ENCODE data around the gene RNH1. TPM values are rescaled to one million over a fixed set of nuclear protein-coding genes. Genes with fewer than 3 reads are reported as not detected.

The RNH1 gene
- total RNA-seq, 1 experiment from 2014 or later: 60.0 TPM

DNA sequence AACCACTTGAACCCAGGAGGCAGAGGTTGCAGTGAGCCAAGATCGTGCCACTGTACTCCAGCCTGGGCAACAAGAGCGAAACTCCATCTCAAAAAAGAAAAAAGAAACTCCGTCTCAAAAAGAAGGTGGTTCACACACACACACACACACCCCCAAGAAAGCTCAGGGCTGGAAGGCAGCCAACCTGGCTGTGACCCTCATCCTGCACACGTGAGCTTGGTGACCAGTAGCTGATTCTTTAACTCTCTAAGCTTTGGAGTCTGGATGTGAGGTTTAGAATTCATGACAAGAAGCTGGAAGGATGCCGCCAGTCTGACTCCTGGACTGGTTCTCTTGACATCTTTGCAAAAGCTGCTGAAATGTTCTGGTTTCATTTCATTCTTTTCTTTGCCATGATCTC is 1.9 kb upstream of the RNH1 start:
- Histone ChIP-seq H3K23me2 (ENCODE audit: insufficient read length, low read depth, low read length, poor library complexity, severe bottlenecking) (peaks cover 16% of the 10 kb centered on the region), H4K8ac (replicated peaks; ENCODE audit: insufficient read length, low read depth, low read length) (no peak overlapping the region), H3K14ac (ENCODE audit: insufficient read depth, low read length) (no peak overlapping the region), H3K4ac (ENCODE audit: low read depth, low read length) (no peak overlapping the region), H3K79me1 (ENCODE audit: insufficient read depth, low read depth, low read length, poor library complexity, severe bottlenecking) (no peaks in the 10 kb centered on the region), H4K5ac (ENCODE audit: insufficient read length, low read depth, low read length) (no peak overlapping the region), H3K4me1 (ENCODE audit: insufficient read depth, low read length) (no peaks in the 10 kb centered on the region), H3K79me2 (ENCODE audit: insufficient read depth, low read length) (peaks cover 2% of the 10 kb centered on the region; the same call in 1 of the 2 replicates), H2BK15ac (ENCODE audit: low read depth, low read length) (no peak overlapping the region), H3K27ac (ENCODE audit: insufficient read length, low read depth, low read length) (no peak overlapping the region), H3K18ac (ENCODE audit: insufficient read length, low read depth, low read length) (no peak overlapping the region), H2BK12ac (ENCODE audit: insufficient read length, low read depth, low read length) (no peak overlapping the region), H3K23ac (ENCODE audit: insufficient read length, low read depth, low read length) (no peak overlapping the region), H2BK20ac (ENCODE audit: low read depth, low read length, poor library complexity, severe bottlenecking) (no peak overlapping the region), H2AK5ac (ENCODE audit: insufficient read length, low read length) (no peak overlapping the region), H3T11ph (ENCODE audit: low read length) (no peak overlapping the region), H3K9ac (ENCODE audit: extremely low read depth, insufficient read length, low read length) (no peak overlapping the region), H3K4me2 (ENCODE audit: insufficient read depth, insufficient read length, low read length) (no peak overlapping the region), H4K91ac (ENCODE audit: insufficient read length, low read depth, low read length) (no peak overlapping the region), H3K27me3 (ENCODE audit: insufficient read depth, low read length) (no peaks in the 10 kb centered on the region; the same call in 1 of the 2 replicates), H2BK120ac (ENCODE audit: low read depth, low read length, poor library complexity, severe bottlenecking) (no peak overlapping the region), H3K56ac (ENCODE audit: insufficient read length, low read depth, low read length) (no peak overlapping the region), H2AFZ (ENCODE audit: low read length) (no peak overlapping the region), H3K9me3 (ENCODE audit: control insufficient read depth, low read depth, low read length) (no peaks in the 10 kb centered on the region), H4K20me1 (ENCODE audit: control insufficient read depth, insufficient read depth, insufficient read length) (no peaks in the 10 kb centered on the region), H2BK5ac (ENCODE audit: insufficient read length, low read length) (no peak overlapping the region)
- Mint-ChIP-seq H3K27ac (no peak overlapping the region), H3K4me3 (peak overlapping the region; percentile 34 to 61; a peak in 4 of 5 replicates), H3K36me3 (ENCODE audit: insufficient read depth in 1 of 3, low read depth in 3 of 3) (peaks cover 22 to 32% (median 22%) of the 10 kb centered on the region in 3 experiments), H3K9me3 (no peaks in the 10 kb centered on the region), H3K4me1 (peaks cover 3 to 9% of the 10 kb centered on the region in 2 experiments; a peak in 2 of 4 replicates), H3K27me3 (ENCODE audit: low read depth) (no peaks in the 10 kb centered on the region; the same call in none of the 2 replicates)
- WGBS (ENCODE audit: extremely low coverage, insufficient read length, low lambda C conversion rate): no CpG with 5 or more reads among the region's 5 CpGs
- no peak for DNase-seq
- TF ChIP-seq, protein P1, sequence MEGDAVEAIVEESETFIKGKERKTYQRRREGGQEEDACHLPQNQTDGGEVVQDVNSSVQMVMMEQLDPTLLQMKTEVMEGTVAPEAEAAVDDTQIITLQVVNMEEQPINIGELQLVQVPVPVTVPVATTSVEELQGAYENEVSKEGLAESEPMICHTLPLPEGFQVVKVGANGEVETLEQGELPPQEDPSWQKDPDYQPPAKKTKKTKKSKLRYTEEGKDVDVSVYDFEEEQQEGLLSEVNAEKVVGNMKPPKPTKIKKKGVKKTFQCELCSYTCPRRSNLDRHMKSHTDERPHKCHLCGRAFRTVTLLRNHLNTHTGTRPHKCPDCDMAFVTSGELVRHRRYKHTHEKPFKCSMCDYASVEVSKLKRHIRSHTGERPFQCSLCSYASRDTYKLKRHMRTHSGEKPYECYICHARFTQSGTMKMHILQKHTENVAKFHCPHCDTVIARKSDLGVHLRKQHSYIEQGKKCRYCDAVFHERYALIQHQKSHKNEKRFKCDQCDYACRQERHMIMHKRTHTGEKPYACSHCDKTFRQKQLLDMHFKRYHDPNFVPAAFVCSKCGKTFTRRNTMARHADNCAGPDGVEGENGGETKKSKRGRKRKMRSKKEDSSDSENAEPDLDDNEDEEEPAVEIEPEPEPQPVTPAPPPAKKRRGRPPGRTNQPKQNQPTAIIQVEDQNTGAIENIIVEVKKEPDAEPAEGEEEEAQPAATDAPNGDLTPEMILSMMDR (conservative IDR thresholded peaks at IDR 0.05): no peak
